GM19455 (cell line): ENCODE results near the gene STAU1.
"Not testable (repeated sequence)": the region's sequence is repeated elsewhere in the genome, so short reads cannot be mapped to it uniquely, and the experiment has no call there.

Experiments
- ATAC-seq: cut with Tn5 transposase; IDR thresholded peaks from one replicate; pipeline ENCODE4 v1.9.1; 2021; ENCODE audit not compliant: unreplicated experiment

Gene STAU1

DNA sequence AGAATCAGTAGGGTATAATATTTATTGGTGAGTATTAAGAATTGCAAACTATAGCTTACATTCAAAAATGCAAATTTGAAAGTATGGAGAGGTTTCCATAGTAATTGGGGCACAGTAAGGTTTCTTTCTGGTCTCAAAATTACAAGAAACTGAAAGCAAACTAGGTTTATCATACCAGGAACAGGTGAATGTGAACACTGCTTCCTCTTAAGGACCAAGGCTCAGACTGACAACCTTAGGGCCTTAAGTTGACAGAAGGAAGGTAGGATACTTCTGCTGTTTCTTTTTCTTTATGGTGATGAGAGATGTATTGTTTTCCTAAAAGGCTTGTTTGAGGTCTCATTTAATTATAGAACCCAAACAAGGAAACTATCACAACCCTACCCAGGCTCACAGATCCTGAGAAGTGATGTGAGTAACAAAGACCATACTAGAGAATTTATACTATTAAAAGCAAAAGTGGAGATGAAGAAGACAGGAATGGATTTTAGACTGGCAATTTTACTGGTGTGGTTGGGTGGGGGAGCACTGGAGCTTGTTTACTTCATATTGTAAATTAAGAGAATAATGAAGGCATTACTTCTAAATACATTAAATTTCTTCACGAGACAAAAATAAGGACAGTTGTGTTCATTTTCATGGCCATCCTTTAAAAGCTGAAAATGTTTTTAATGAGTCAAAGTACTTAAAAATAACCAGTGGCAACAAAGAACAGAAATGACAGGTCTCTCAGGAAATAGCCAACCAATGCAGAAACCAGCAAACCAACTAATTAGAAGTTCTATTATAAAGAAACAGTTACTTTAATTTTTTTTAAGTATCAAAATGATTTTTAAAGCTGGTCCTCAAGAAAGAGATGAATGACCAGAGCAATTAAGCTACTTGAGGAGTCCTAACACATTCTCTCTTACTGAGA lies 21.3 kb downstream of the STAU1 start:
- ATAC-seq = peak; percentile 61

DNA sequence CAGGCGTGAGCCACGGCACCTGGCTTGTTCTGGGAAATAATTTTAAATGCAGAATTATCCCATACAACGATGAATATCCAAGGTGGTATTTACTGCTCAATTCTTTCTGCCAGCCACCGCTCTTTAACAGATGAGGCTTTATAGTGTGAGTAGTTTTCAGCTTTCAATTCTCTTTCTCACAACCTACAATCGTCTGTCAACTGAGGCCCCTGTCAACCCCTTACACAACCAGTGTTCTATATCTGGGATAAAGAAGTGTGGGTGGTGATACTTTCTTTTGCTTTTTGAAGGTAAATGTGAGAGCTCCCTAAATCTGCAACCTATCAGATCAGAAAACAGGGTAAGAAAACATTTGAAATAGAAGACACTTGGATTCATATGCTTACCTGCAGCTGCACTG lies 22.5 kb downstream of the STAU1 start:
- ATAC-seq = no peak

DNA sequence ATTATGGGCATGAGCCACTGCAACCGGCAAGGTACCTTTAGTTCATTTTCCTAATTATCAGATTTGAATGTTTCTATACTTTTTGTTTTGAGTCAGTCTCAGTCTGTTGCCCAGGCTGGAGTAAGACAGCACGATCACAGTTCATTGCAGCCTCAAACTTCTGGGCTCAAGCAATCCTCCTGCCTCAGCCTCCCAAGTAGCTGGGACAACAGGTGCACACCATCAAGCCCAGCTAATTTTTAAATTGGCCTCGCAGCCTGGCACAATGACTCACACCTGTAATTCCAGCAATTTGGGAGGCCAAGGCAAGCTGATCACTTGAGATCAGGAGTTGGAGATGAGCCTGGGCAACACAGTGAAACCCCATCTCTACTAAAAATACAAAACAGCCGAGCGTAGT lies 24.4 kb downstream of the STAU1 start:
- ATAC-seq = no peak

DNA sequence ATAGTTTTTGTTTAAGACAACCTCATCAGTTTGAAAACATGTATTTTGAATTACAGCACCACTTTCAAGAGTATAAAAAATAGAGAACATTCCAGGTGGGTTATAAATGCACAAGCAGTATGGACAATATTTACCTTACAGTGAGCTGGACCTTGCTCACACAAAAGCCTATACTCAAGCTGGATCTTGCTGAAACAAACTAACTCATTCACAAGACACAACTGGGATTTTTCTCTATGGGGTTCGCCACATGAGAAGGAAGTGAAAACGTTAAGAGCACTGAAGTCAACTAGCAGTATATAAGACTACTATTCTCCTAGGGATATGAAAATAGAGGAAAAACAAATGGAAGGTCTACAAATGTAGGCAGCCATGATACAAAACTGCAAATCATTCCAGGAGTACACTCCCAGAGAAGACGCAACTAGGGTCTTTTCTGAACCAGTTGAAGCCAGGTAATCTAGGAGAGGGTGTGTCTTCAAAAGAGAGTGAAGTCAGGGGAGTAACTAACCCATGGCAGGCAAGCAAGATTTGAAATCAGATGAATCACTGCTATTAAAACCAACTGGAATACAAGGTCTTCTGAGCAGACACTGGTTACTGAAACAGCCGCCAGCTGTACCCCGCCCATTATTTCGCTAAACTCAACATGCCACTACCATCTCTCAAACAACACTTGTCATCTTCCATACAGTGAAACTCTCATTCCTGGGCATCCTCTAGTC lies 26.5 kb downstream of the STAU1 start:
- no peak for ATAC-seq

DNA sequence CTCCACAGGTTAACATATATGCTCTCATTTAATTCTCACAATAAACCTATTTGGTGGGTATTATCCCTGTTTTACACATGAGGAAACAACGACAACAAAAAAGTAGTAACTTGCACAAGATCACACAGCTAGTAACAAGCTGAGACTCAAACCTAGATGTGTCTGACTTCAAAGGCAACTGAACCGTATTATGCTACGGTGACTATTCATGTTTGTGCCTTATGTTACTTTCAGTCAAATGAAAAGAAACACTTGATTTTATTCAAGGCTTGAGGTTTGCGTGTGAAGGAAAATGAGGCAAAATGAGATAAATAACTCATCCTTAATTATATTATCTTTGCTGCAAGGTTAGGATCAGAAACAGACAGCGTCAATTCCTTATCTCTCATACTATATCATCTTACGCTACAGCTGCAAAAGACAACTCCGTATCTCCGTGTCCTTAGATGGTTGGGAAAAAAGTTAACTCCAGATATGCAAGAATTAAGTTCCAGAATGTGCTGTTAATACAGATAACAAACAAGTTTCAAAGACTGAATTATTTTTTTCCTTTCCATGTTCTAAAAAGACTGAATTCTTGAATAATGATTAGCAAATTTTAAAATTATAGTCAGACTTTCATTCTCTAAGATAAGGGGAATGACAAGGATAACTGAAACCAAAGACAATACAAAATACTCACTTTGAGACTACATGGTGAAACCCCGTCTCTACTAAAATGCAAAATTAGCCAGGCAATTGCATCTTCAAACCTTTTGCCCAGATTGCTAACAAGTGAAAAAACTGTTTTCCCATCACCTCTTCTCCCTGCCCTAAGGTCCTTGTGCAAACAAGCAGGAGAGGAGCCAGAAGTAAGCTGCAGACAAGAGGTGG lies 27.8 kb downstream of the STAU1 start:
- ATAC-seq = no peak

DNA sequence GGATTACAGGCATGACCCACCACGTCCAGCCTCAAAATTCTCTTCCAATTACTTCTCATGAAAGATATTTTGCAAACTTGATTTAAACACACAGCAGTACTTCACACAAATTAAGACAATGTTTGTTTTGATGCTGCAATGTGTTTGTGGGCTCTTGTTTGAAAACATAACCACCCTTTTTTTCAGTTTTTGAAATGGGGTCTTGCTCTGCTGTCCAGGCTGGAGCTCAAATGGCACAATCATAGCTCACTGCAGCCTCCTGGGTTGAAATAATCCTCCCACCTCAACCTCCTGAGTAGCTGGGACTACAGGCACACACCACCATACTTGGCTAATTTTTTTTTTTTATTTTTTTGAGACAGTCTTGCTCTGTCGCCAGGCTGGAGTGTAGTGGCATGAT lies 31.0 kb downstream of the STAU1 start:
- no peak for ATAC-seq

DNA sequence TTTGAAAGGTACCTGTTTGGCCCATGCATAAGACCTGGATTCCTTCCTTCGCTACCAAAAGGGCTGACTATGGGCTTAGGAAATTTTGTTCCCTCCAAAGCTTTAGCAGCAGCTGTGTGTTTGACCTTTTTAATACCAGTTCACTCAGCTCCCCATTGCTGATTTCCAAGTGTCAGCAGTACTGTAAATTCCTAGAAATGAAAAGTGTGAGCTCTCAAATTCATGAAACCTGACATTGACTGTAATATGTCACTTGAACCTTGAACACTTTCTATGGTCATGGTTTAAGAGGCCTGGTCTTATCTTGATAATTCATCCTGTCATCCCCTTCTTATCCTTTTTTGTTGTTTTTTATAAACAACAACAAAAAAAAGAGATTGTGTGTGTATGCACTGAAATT lies 31.7 kb downstream of the STAU1 start:
- no peak for ATAC-seq

DNA sequence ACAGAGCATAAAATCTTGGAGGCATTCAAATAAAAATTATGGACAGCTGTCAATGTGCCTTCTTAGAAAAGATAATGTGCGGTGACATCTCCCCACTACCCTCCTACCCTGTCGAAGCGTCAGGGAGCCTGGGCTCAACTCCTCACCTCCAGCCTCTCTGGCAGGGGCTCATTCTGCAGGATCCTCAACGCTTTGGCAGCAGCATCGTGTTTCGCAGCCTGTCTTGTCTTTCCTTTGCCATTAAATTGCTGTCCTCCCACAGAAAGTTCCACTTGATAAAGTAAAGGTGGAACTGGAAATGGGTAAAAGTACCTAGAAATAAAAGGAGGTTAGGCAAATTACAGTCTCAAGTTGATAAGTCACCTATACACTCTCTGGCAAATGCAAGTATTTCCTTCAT lies 36.7 kb downstream of the STAU1 start:
- no peak for ATAC-seq

DNA sequence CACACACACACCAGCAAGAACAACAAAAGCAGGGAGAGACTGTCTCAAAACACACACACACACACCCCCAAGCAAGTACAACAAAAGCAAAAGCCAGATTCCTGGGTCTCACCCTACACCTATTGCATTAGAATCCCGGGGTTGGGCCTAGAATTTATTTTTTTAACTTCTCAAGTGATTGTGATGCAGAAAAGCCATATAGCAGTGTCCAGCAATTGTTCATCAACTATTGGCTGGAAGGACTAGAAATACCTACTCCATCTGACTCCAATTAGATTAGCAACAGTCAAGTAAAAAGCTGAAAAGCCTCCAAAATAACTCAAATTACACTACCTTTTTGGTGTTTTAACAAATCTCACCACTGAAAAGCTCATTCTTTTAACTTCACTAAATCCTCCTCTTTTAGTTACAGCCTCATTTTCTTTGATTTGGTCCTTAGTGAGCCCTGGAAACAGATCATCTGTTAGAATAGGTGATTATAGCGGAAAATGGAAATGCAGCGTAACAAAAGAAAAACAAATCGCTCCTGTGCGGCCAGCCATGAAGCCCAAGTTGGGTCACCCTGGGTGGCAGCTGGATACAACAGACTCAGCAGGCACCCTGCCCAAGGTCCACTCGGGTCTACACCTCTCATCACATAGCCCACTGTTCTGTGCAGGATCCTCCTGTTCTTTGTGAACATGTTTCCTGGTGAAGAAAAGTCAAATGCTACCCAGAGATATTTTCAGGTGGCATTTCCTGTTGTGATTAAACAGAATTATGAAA lies 38.7 kb downstream of the STAU1 start:
- ATAC-seq = no peak

DNA sequence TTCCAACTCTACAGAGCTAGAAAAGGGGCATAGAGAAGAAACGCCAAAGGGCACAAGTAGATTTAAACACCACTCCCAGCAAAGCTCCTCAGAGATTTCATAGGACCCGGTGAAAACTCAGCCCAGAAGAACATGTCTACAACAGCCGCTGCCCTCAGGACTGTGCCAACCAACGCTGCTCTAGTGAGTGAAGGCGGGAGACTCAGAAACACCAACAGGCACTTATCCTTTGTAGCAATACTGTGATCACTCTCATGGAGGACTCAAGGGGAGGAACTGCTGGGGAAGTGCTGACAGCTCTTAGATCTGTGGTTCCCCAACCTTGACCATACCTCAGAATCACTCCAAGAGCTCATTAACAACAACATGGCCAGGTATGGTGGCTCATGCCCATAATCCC lies 39.5 kb downstream of the STAU1 start:
- no peak for ATAC-seq

DNA sequence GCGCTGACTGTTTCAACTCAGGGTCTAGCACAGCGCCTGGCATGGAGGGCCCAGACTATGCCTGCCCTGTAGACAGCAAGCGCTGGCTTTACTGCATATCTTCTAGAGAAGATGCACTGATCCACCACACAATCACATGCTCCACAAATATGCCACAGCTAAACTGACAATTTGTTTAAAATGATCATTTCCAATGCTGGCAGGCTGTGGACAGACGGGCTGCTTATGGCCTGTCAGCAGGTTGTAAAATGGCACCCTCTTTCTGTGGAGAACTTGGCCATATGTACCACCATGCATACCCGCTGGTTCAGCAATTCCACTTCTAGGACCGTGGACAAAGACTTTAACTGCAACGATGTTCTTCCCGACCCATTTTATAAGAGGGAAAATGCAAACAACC lies 40.8 kb downstream of the STAU1 start:
- no peak for ATAC-seq

DNA sequence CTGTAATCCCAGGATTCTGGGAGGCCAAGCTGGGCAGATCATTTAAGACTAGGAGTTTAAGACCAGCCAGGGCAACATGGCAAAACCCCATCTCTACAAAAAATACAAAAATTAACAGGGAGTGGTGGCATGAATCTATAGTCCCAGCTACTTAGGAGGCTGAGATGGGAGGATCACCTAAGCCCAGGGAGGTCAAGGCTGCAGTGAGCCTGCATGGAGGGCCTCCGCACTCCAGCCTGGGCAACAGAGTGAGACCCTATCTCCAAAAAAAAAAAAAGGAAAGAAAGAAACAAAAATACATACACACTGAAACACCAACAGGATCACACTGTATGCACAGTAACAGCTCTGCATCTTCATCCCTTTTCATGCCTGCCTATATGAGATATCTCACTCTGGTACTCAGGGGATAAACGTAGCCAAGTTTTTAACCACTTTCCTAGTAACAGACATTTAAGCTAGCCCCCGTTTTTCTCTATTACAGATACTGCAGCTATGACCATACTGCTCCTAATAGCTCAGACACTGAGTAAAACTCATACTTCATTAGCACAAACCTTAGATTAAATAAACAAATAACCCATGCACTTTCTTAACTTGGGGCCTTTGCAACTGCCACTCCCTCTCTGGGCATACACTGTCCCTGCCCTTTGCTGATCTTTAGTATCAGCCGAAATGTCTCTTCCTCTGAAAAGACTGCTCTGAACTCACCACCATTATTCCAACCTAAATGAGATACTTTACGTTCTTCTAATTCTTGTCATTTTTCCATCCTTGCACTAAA lies 41.5 kb downstream of the STAU1 start:
- ATAC-seq = no peak

DNA sequence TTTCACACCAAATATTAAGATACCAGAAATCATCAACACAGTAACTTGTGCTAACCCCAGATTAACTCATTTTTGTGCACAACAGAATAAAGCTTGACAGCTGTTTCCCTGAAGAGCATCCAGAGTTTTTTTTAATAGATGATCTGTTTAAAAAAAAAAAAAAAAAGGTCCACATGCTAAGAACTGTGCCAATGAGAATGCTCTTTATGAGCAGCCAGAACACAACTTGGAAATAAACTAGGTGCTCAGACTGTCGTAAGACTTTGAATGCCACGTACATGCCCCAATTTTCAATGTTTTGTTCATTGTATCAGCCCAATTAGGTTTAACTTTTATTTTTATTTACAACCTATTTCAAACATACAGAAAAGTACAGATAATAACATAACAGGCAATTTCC lies 47.3 kb downstream of the STAU1 start:
- no peak for ATAC-seq

DNA sequence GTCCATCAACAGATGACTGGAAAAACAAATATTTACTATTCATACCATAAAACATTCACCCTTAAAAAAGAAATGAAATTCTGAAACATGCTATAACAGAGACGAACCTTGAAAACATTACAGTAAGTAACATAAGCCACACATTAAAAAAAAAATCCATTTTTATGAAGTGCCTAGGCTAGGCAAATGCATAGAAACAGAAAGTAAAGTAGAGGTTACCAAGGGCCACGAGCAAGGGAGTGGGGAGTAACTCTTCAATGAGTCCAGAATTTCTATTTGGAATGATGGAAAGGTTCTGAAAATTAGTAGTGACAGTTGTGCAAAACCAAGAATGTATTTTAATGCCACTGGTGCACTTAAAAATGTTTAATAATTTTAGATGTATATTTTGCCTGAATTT lies 47.7 kb downstream of the STAU1 start:
- no peak for ATAC-seq

DNA sequence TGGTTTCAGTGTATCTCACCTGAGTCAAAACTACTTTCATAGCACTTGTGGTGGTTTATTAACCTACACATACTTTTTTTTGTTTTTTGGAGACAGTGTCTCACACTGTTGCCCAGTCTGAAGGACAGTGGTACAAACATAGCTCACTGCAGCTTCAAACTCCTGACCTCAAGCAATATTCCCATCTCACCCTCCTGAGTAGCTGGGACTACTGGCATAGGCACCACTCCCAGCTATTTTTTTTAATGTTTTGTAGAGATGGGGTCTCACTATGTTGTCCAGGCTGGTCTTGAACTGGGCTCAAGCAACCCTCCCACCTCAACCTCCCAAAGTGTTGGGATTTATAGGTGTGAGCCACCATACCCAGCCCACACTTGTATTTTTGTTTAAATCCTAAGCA lies 49.7 kb downstream of the STAU1 start:
- no peak for ATAC-seq

DNA sequence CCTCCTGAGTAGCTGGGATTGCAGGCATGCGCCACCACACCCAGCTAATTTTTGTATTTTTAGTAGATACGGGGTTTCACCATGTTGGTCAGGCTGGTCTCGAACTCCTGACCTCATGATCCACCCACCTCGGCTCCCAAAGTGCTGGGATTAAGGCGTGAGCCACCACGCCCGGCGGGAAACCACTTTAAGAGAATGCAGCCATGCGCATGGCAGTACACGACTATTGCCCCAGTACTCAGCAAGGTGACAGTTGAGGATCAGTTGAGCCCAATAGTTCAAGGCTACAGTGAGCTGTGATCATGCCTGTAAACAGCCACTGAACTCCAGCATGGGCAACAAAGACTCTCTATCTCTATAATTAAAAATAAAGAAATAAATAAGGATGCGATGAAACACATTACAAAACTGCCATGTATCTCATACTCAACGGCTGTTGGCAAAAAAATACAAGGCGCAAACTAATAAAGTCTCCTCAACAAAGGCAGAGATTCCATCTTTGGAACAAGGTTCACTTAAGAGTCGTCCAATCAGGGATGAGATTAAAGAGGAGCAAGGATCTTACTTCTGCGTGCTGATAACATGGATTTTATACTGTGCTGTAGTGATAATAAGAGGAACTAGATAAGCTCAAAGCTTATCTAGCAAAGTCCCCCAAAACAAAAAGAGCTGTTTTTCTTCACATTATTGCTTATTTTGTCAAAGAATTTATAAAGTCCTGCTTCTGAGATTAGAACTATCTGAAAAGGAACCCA lies 51.1 kb downstream of the STAU1 start:
- no peak for ATAC-seq

DNA sequence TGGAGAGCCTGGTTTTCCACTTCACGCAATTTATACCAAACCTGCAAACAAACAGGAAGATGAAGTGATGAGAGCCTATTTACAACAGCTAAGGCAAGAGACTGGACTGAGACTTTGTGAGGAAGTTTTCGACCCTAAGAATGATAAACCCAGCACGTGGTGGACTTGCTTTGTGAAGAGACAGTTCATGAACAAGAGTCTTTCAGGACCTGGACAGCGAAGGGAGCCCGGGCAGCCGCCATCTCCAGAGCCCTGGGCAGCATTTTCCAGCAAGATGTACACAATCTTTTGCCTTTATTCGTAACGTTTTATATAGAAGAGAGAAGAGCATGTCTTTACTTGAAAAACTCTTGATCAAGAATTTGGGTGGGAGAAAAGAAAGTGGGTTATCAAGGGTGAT lies 53.3 kb downstream of the STAU1 start:
- ATAC-seq = not testable (repeated sequence)

DNA sequence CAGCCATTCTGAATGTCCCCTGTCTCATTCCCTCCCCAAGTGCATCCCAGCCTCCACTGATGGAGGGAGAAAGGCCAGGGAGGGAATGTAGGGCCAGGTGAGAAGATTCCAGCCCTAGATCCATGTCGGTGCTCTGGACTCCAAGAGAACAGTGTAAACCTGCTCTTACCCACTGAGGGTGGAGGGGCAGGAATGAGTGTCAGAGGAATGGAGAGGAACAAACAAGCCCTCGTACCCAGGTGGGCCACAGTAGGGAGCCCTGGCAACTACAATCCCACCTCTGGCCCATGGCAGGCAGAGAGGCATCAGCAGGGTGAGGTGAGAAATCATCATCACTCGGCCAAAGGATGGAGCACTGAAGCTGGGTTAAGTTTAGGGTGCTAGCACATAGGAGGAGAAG lies 54.6 kb downstream of the STAU1 start:
- no peak for ATAC-seq

DNA sequence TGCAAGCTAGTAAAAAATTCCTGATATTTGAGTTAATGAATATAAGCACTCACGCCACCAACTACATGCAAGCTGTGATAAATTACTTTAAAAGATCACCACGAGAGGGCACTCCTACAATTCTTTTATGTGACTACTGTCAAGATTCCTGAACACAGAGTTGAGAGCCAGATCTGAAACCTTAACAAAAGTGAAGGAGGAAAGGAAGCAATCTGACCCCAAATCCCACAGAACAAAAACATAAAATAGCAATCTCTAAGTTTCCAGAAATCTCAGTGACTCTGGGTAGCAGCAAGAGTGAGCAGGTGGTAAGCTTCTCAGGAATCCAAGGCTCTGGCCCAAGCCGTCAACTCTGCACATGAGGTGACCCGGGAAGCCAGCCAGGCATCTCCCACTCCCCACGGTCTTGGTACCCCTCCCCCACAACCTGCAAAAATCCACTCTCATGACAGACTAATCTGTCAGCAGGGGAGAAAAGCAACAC lies 55.1 kb downstream of the STAU1 start:
- no peak for ATAC-seq
